ENCODE results near the gene CNP. TPM values are rescaled to one million over a fixed set of nuclear protein-coding genes. Genes with fewer than 3 reads are reported as not detected.
"Not testable (repeated sequence)": the region's sequence is repeated elsewhere in the genome, so short reads cannot be mapped to it uniquely, and the experiment has no call there.

Gene CNP
- total RNA-seq, 1 experiment from 2014 or later, result 51.2 TPM

- Histone ChIP-seq H3K9me2 (ENCODE audit: insufficient read depth) (no peaks in the 10 kb centered on the region), H4K20me1 (ENCODE audit: insufficient read depth) (peaks cover 12% of the 10 kb centered on the region; the same call in 1 of the 2 replicates), H3K4me3 (replicated peaks in 1 of 2; ENCODE audit: low read depth in 1 of 2, low read length in 2 of 2) (no peak overlapping the region), H3K27ac (ENCODE audit: low read depth, low read length) (no peak overlapping the region), H3K36me3 (ENCODE audit: control insufficient read depth in 1 of 2, insufficient read depth in 2 of 2, low read length in 2 of 2) (no peaks in the 10 kb centered on the region), H2AFZ (ENCODE audit: low read depth, low read length, poor library complexity, severe bottlenecking) (no peak overlapping the region), H3K9me3 (ENCODE audit: control insufficient read depth in 1 of 2, insufficient read depth in 1 of 2, low read depth in 1 of 2, low read length in 2 of 2) (no peaks in the 10 kb centered on the region), H3K4me2 (ENCODE audit: low read length) (peak overlapping the region; percentile 34), H3K9ac (ENCODE audit: low read length) (no peak overlapping the region), H3K27me3 (ENCODE audit: insufficient read depth, low read length) (no peaks in the 10 kb centered on the region), H3K79me2 (ENCODE audit: insufficient read depth, low read length) (peaks cover 99% of the 10 kb centered on the region), H3K4me1 (ENCODE audit: control insufficient read depth in 1 of 2, insufficient read depth in 2 of 2, low read length in 2 of 2) (peaks cover 4 to 22% of the 10 kb centered on the region in 2 experiments; a peak in 3 of 4 replicates)
- no TSS peak for BruUV-seq (replicated peaks)
- ChIA-PET CTCF (interaction anchor here (0.6 kb wide), 1 partner anchor 1321 kb away, joined by 3 read pairs; no protein-coding TSS in a partner anchor), POLR2A (no interaction called here), RAD21 (ENCODE audit: low non-redundant PET in 1 of 2, low total read pairs in 2 of 2, uncharacterized antibody in 2 of 2, unreplicated experiment in 2 of 2) (no interaction called here)
- intact Hi-C loops (cut with micrococcal nuclease), result no loop called here
- TF ChIP-seq SRF (IDR thresholded peaks at IDR 0.05; ENCODE audit: low read depth) (no peak), ELF1 (IDR thresholded peaks at IDR 0.05; ENCODE audit: borderline replicate concordance, low read depth) (no peak), CEBPB (IDR thresholded peaks at IDR 0.05; ENCODE audit: low read depth) (no peak)
- ATAC-seq, result no peak
- no peak for DNase-seq (ENCODE audit: low read depth, low spot score)
These were observed 44.4 kb downstream of the CNP start for GRCh38 chr17:42010898-42011516.

DNA sequence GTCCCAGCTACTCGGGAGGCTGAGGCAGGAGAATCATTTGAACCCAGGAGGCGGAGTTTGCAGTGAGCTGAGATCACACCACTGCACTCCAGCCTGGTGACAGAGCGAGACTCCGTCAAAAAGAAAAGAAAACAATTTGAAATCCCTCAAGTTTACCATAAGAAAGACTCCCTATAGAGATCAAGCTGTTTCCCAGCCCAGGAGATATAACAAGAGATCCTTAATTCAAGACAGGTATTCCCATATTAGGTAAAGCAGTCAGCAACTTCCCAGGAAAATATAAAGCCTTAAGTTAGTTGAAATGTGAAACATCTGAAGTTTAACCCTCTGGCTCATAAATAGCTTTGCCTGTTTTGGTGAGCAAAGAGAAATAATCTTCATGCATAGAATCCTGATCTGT is 45.8 kb downstream of the CNP start:
- peaks cover 6 to 26% of the 10 kb centered on the region in 2 experiments; a peak in 3 of 4 replicates for H3K4me1 ChIP-seq (ENCODE audit: control insufficient read depth in 1 of 2, insufficient read depth in 2 of 2, low read length in 2 of 2)
- BruUV-seq (replicated peaks); H3K9me3 ChIP-seq (ENCODE audit: control insufficient read depth in 1 of 2, insufficient read depth in 1 of 2, low read depth in 1 of 2, low read length in 2 of 2); H3K36me3 ChIP-seq (ENCODE audit: control insufficient read depth in 1 of 2, insufficient read depth in 2 of 2, low read length in 2 of 2); H3K27ac ChIP-seq (ENCODE audit: low read depth, low read length); H3K9ac ChIP-seq (ENCODE audit: low read length); H3K4me2 ChIP-seq (ENCODE audit: low read length); H3K27me3 ChIP-seq (ENCODE audit: insufficient read depth, low read length); ATAC-seq; RAD21 ChIA-PET (ENCODE audit: low non-redundant PET in 1 of 2, low total read pairs in 2 of 2, uncharacterized antibody in 2 of 2, unreplicated experiment in 2 of 2); H3K9me2 ChIP-seq (ENCODE audit: insufficient read depth); POLR2A ChIA-PET; H3K4me3 ChIP-seq (replicated peaks in 1 of 2; ENCODE audit: low read depth in 1 of 2, low read length in 2 of 2); H2AFZ ChIP-seq (ENCODE audit: low read depth, low read length, poor library complexity, severe bottlenecking); intact Hi-C loops (cut with micrococcal nuclease); DNase-seq (ENCODE audit: low read depth, low spot score); CTCF ChIA-PET: not testable (repeated sequence)
- peaks cover 12% of the 10 kb centered on the region; the same call in 1 of the 2 replicates for H4K20me1 ChIP-seq (ENCODE audit: insufficient read depth)
- H3K79me2 ChIP-seq (ENCODE audit: insufficient read depth, low read length), result peaks cover 97% of the 10 kb centered on the region

- H2AFZ ChIP-seq (ENCODE audit: low read depth, low read length, poor library complexity, severe bottlenecking); ATAC-seq; H3K9me2 ChIP-seq (ENCODE audit: insufficient read depth); CTCF ChIA-PET; DNase-seq (ENCODE audit: low read depth, low spot score); H3K4me3 ChIP-seq (replicated peaks in 1 of 2; ENCODE audit: low read depth in 1 of 2, low read length in 2 of 2); H3K9ac ChIP-seq (ENCODE audit: low read length); H3K9me3 ChIP-seq (ENCODE audit: control insufficient read depth in 1 of 2, insufficient read depth in 1 of 2, low read depth in 1 of 2, low read length in 2 of 2); intact Hi-C loops (cut with micrococcal nuclease); H3K27ac ChIP-seq (ENCODE audit: low read depth, low read length); RAD21 ChIA-PET (ENCODE audit: low non-redundant PET in 1 of 2, low total read pairs in 2 of 2, uncharacterized antibody in 2 of 2, unreplicated experiment in 2 of 2); H3K4me2 ChIP-seq (ENCODE audit: low read length); BruUV-seq (replicated peaks); H3K36me3 ChIP-seq (ENCODE audit: control insufficient read depth in 1 of 2, insufficient read depth in 2 of 2, low read length in 2 of 2); H3K27me3 ChIP-seq (ENCODE audit: insufficient read depth, low read length); POLR2A ChIA-PET: not testable (repeated sequence)
- Histone ChIP-seq H3K4me1 (ENCODE audit: control insufficient read depth in 1 of 2, insufficient read depth in 2 of 2, low read length in 2 of 2) (peaks cover 10 to 36% of the 10 kb centered on the region in 2 experiments; a peak in 3 of 4 replicates), H3K79me2 (ENCODE audit: insufficient read depth, low read length) (peaks cover 85% of the 10 kb centered on the region), H4K20me1 (ENCODE audit: insufficient read depth) (peaks cover 12% of the 10 kb centered on the region; the same call in 1 of the 2 replicates)
These were observed 47.1 kb downstream of the CNP start for GRCh38 chr17:42013740-42014139.
